GM21786 (cell line): ENCODE measurements around the gene TMEM134.
"Not testable (repeated sequence)": the region's sequence is repeated elsewhere in the genome, so short reads cannot be mapped to it uniquely, and the experiment has no call there.

ENCODE experiments used
- ATAC-seq: cut with Tn5 transposase; IDR thresholded peaks from one replicate; pipeline ENCODE4 v1.9.1; 2021; ENCODE audit not compliant: unreplicated experiment

TMEM134 gene

DNA sequence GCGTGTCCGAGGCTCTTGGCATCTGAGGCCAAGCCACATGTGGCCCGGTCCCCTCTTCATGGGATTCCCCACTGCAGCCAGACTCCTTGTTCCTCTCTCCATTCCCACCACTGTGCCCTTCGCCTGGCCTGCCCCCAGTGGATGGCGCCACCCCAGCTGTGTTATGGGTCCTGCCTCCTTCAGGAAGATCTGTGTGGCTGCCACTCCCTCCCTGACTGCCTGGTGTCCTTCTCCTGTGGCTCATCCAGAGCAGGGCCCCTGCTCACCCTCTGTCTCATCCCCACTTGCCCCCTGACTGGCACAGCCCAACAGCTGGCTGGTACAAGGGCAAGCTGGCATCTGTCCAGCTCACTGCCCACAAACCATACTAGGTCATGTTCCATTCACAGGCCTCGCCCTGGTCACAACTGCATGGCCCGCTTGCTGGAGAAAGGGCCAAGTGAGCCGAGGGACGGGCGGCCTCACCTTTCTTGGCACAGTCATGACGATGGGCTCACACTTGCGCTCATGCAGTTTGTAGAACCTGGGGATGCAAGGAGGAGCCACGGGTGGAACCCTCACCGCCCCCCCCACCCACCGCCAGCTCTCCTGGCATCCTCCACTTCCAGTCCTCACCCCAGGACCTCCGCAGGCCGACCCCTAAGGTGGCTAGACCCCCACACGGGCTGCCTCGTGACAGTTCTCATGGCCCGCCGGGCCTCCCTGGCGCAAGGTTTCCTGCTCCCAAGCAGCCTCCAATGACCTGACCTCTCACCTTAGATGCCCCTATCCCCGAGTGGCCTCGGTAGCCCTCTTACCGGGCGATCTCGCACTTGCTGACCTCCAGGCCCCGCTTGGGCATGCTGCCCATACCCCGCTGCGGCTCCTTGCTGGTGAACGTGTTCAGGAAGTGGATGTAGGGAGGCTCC, 29.5 kb downstream of the TMEM134 start:
- no peak for ATAC-seq

DNA sequence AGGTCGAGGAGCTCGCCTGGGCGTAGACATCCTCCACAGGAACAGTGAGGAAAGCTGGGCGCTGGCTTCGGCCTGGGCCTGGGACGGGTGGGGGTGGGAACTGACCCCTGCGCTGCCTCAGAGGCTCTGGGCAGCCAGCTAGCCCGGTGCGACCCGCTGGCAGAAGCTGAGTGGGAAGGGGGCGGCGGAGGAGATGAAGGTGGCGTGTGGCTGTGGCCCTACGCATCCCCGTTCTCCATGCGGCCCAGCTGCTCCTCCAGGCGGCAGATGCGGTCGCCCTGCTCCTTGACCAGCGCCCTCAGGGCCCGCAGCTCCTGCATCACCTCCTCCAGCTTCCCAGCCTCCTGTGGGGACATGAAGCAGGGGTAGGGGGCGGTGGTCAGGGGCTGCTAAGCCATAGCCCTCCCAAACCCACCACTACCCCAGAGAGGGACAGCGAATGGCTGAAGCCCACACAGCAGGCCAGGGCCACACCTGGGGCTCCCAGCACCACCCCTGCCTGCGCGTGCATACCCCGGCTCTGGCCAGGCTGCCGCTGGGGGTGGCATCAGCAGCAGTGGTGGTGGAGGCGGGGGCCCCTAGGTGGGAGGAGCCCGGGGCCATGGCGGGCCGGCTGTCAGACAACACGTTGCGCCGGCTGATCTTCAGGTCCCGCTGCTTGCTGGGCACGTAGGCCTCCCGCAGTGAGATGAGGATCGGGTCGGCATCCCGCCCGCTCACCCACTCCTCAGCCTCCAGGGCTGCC, 30.7 kb downstream of the TMEM134 start:
- no peak for ATAC-seq

DNA sequence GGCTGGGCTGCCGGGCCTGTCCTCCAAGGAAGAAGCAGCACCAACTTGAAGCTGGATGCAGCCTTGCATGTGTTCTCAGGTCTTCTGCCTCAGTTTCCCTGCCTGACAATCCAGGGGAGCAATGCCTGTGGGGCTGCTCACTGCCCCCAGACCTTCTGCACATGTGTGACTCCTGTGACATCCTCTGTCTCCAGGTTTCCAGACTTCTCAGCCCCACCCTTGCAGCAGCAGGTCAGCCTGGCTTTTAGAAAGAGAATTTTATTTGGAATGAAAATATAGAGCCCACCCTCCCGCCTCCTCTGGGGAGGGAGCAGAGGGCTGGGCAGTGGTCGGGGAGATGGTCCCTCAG, 31.3 kb downstream of the TMEM134 start:
- no peak for ATAC-seq

DNA sequence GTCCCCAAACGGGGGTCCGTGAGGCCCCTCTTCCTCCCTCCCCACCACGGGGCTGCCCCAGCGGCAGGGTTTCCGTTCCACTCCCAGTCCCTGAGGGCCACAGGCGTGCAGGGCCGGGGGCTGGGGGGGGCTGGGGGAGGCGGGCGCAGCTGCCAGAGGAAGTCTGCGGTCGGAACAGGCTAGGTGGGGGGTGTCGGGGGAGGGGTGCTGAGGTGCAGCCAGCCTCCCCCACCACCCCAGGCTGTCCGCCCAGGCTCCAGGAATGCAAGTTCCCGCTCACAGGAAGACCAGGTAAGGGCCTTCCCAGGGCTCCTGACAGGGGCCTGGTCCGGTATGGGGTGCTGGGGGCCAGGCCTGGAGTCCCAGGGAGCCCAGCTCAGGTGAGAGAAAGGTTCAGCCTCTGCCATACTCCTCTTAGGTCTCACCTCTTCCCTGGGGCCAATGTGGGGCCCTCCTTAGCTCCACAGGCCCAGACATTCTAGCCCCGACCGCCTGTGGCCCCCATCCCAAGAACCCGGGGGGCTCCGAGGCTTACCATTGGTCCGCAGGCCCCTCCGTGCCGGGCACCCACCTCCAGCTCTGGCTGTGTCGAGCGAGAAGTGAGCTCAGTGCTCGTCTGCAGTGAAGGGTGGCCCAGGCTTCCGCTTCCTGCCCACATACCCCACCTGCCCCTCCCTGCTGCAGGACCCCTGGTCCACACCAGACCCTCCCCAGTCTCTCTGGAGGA, 31.8 kb downstream of the TMEM134 start, which contains the start of gene PTPRCAP:
Gene PTPRCAP, minus strand, starts transcription at position 601 of the 727 bp plus-strand sequence. Its CDS starts 63 bp downstream, at position 538.
- ATAC-seq = no peak

DNA sequence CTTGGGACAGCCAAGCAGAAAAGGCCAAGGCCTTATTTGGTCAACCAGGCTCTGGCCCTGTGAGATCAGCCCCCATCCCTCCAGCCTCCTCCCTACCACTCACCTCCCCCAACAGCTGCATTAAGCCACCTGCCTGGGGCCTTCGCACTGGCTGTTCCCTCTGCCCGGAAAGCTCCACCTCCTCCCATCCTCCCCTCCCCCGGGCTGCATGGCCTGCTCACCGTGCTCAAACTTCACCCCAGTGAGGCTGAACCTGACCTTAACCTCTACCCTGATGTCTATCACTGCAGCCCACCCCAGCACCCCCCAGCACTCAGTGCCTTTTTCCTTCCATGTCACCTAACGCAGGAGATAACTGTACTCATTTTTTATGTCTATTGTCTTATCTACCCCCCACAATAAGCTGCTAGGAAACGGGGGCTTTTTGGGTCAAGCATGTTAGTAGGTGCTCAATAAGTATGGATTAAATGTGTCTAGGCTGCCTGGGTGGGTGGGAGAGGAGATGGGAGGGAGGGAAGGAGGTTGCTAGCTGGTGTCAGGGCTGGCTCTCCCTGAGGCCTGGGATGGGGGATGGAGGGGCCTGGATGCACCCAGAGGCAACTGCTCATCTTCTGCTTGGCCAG, 32.5 kb downstream of the TMEM134 start:
- peak; percentile 38 for ATAC-seq

DNA sequence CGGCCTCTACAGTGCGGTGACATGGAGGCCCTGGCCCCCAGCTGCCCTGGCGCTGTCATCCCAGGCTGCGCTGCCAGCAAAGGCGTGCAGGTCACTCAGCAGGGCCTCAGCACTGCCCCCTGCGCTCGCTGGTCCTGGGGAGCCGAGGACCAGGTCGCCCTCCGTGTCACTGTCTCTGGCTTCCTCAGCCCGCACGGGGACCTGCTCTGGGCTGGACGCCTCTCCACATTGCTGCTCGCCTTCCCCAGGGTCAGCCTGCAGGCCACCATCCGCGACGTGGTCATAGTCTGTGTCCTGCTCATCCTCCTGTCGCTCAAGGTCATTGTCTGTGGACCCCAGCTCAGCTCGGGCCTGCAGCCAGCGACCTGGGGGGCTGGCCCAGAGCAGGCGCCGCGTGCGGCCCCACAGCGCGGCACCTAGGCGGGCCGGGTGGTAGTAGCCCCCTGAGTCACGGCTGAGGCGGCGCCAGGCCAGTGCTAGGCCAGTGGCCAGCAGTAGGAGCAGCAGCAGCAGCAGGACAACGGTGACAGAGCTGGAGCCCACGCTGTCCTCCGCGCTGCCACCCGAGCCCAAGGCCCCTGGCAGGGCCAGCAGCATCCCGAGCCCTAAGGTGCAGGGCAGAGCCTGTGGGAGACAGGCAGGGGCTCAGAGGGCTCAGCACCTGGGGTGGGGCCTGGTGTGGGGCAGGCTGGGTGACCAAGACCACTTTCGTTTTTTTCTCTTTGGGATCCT, 33.2 kb downstream of the TMEM134 start:
- ATAC-seq = no peak

DNA sequence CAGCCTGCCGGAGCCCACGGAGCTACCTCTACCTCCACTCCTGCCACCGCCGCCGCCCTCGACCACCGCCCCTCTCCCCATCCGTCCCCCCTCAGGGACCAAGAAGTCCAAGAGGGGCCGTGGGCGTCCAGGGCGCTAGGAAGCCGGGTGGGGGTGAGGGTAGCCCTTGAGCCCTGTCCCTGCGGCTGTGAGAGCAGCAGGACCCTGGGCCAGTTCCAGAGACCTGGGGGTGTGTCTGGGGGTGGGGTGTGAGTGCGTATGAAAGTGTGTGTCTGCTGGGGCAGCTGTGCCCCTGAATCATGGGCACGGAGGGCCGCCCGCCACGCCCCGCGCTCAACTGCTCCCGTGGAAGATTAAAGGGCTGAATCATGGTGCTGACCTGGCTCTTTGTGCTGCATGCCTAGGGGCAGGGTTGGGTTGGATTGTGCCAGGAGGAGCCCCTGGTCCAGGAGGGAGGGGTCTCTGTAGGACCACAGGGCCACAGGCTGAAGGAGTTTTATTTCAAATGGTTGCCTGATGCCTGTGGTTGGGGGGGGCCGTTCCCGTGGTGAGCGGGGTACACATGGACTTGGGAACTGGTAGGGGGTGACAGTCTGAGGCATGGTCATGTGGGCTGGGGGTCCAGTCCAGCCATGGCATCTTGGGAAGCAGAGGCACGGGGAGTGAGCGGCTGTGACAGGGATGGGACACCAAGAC, 33.9 kb downstream of the TMEM134 start:
- no peak for ATAC-seq

DNA sequence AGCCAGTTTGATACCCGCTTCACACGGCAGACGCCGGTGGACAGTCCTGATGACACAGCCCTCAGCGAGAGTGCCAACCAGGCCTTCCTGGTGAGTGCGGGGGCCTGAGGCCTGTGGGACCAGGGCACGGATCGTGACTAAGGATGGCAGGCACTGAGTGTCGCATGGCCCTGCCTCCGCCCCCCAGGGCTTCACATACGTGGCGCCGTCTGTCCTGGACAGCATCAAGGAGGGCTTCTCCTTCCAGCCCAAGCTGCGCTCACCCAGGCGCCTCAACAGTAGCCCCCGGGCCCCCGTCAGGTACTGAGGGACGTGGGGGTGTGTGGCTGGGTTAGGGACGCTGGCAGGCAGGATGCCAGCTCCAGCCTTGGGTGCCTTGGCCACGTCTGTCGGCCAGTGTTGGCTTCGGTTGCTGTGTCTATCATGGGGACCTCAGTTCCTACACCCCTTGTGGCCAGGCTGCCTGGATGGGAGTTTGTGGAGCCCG, 34.6 kb downstream of the TMEM134 start:
- no peak for ATAC-seq

DNA sequence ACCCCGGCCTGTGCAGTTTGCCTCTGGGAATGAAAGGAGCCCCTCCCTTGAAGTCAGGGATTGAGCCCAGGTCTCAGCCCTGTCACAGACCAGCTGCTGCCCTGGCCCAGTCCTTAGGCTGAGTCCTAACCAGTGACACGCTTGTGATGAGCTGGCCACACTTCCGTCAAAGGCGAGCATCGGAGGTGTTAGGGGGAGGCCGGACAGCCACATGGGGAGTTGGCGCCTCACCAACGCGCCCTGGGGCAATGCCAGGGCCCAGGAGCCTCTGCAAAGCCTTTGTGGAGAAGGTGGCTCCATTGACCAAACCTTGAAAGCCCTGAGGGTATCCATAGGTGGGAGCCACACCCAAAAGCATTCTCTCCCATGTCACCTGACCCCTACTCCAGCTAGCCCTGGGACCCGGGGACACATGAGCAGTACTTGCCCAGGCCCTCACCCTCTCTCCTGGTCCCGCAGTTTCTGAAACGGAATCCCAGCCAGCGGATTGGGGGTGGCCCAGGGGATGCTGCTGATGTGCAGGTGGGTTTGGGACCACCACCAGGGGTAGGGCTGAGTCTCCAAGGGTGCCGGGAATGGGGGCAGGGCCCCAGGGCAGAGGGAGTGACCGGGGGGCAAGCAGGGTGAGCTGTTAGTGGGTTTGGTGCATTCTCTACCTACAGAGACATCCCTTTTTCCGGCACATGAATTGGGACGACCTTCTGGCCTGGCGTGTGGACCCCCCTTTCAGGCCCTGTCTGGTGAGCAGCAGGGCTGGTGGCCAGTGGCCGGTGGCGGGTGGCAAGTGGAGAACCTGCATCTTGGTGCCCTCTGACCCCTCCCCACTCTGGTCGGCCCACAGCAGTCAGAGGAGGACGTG, 35.3 kb downstream of the TMEM134 start:
- ATAC-seq = no peak

DNA sequence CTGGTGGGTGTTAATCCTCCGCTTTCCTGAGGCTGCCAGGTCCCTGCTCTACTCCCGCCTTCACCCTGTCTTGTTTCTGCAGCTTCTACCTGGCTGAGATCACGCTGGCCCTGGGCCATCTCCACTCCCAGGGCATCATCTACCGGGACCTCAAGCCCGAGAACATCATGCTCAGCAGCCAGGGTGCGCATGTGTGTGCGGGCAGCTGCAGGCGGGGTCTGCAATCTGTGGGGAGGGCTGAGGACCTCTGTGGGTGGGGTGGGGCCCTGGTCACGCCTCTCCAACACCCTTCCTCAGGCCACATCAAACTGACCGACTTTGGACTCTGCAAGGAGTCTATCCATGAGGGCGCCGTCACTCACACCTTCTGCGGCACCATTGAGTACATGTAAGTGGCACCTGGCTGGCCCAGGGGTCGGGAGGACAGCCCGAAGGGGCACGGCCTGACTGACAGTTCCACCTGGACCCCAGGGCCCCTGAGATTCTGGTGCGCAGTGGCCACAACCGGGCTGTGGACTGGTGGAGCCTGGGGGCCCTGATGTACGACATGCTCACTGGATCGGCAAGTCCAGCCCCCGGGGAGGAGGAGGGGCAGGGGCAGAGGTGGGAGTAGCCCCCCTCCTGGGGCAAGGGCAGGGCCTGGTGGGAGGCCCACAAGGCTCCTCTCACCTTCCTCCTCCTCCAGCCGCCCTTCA, 36.2 kb downstream of the TMEM134 start:
- ATAC-seq = no peak

DNA sequence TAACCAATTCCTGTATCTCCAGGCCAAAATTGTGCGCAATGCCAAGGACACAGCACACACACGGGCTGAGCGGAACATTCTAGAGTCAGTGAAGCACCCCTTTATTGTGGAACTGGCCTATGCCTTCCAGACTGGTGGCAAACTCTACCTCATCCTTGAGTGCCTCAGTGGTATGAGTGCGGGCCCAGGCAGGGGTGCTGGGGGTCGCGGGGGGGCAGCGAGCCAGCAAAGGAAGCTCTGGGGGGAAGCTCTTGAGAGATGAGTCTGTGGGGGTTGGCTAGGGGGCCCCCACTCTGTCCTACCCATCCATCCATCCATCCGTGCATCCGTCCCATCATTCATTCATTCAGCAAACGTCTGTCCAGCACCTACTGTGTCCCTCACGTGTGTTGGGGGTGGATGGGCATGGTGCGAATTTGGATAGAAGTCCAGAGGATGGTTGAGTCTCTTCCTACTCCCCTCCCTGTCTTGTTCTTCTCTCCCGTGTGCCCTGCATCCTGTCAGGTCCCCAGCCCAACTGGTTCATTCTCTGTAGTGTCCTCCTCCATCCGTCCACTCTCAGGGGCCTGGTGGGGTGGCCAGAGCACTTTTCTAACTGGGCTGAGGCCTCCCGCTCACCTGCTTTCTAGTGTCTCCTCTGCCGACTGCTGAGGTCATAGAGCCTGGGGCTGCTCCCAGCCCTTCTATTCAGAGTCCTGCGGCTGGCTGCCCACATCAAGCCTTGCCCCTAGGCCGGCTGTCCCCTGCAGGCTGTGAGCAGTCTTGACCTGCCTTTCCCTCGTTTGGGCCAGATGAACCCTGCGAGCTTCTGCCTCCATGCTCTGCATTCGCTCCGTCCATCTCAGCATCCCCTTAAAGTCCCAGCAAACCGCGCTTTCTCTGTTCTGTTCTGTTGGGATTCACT, 37.5 kb downstream of the TMEM134 start:
- ATAC-seq = no peak

DNA sequence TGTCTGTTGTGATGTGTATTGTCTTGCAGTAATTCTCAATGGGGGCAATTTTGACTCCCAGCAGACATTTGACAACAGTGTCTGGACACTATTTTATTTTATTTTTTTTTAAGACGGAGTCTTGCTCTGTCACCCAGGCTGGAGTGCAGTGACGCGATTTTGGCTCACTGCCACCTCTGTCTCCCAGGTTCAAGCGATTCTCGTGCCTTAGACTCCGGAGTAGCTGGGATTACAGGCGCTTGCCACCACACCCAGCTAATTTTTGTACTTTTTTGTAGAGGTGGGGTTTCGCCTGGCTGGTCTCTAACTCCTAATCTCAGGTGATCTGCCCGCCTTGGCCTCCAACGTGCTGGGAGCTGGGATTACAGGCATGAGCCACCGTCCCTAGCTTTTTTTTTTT, 39.3 kb downstream of the TMEM134 start:
- ATAC-seq = no peak

DNA sequence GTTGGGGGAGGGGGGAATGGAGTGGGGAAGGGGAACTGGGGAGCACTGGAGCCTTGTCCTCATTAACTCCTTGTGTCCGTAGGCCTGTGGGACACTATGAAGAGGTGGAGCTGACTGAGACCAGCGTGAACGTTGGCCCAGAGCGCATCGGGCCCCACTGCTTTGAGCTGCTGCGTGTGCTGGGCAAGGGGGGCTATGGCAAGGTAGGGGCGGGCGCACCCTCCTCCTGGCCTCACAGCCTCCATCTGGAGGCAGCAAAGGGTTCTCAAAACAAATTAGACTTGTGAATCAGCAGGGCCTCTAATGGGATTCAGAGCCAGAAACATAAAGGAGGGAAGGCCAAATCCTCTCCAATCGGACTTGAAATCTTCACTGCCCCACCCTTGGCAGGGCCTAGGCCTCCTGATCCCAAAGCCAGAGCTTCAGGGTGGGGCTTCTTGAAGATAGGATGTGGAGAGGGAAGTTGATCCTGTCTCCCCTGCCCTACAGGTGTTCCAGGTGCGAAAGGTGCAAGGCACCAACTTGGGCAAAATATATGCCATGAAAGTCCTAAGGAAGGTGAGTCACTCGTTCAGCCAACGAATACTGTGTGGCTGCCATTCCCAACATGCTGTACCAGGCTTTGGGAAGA, 39.9 kb downstream of the TMEM134 start:
- no peak for ATAC-seq

DNA sequence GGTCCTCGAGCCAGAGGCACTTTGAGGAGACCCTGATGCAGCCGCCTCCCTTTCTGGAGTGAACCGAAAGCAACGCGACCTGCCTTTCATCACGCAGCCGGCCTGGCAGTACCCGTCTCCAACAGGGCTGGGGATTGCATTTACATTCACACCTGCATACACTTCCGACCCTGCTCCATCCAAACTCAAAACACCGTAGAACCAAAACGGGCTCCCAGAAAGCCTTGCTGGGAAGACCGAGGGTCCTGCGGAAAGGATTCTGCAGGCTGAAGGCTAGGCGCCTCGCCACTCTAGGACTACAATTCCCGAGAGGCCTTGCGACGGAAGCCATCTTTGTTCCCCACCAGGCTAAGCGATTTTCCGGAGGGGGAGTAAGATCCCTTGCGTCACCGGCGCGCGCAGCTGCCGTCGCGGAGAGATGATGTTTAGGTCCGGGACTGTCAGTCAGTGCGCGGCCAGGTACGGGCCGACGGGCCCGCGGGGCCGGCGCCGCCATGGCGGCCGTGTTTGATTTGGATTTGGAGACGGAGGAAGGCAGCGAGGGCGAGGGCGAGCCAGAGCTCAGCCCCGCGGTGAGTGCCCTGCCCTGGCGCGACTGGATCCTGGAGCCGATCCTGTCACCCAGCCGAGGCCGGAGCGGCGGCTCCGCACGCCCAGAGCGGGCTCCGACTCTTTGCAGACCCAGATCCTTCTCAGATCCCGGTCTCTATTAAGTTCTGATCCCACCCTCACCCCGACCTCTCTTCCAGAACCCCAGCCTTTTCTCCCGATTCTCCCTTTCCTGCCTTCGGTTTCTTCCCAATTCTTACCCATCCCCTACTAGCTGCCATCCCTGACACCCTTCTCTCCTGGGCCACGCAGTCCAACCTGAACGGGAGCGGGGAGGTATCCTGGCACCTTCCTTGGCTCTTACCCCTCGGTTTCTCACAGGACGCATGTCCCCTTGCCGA, 40.7 kb downstream of the TMEM134 start, which contains the start of gene RPS6KB2:
Gene RPS6KB2, plus strand, starts transcription at position 443 of the 950 bp plus-strand sequence. Its CDS starts 52 bp downstream, at position 495.
- peak; percentile 85 for ATAC-seq

DNA sequence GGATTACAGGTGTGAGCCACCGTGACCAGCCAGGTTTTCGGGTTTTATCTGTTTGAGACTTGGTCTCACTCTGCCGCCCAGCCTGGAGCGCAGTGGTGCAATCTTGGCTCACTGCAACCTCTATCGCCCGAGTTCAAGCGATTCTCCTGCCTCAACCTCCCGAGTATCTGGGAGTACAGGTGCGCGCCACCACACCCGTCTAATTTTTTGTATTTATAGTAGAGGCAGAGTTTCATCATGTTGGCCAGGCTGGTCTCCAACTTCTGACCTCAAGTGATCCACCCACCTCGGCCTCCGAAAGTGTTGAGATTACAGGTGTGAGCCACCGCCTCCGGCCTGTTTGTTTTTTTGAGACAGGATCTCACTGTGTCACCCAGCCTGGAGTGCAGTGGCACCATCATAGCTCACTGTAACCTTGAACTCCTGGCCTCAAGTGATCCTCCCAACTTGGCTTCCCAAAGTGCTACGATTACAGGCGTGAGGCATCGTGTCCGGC, 41.6 kb downstream of the TMEM134 start:
- ATAC-seq = not testable (repeated sequence)
